H1 (cell line): ENCODE data around the gene CCDC148. TPM values are rescaled to one million over a fixed set of nuclear protein-coding genes. Genes with fewer than 3 reads are reported as not detected.

Experiments used
- CTCF ChIA-PET: fragments of 300-600 bp; sonication (Branson Sonifier 250); formaldehyde crosslinking; loops from one replicate; lab custom pipeline; 2021; ENCODE audit not compliant: partially characterized antibody; lab: Charles Lee
- POLR2A ChIA-PET: fragments of 300-600 bp; sonication (Branson Sonifier 250); formaldehyde crosslinking; loops from one replicate; lab custom pipeline; 2021; ENCODE audit warnings: inconsistent platforms; ENCODE audit not compliant: partially characterized antibody; lab: Charles Lee
- DNase-seq, 2 experiments: peaks; one replicate each; pipeline versions ENCODE4 v3.0.0 to v3.0.0-alpha.2; 2010 to 2022; ENCODE audit warnings: low spot score in 2 of 2, low read depth in 1 of 2, mixed read lengths in 1 of 2
- FAIRE-seq: peaks from 2 replicates; lab custom pipeline; 2011; peaks lifted over from hg19 to GRCh38; lab: Jason Lieb, UNC
- H2AFZ ChIP-seq: 2 replicates; pipeline ENCODE4 v1.8.1; 2012; ENCODE audit warnings: low read length, inconsistent platforms
- H2AK5ac ChIP-seq: 2 replicates; pipeline ENCODE4 v1.6.1; 2013; ENCODE audit warnings: low read depth, low read length
- H2BK120ac ChIP-seq: replicated peaks from 2 replicates; pipeline ENCODE3; 2013; ENCODE audit warnings: low read depth, low read length, inconsistent platforms
- H2BK12ac ChIP-seq: 2 replicates; pipeline ENCODE4 v1.6.1; 2013; ENCODE audit warnings: low read depth, low read length
- H2BK15ac ChIP-seq: 2 replicates; pipeline ENCODE4 v1.6.1; 2013; ENCODE audit warnings: low read length
- H2BK20ac ChIP-seq: 2 replicates; pipeline ENCODE4 v1.6.1; 2013; ENCODE audit warnings: low read length
- H2BK5ac ChIP-seq: 2 replicates; pipeline ENCODE4 v1.6.1; 2013; ENCODE audit warnings: low read depth, low read length
- H3K14ac ChIP-seq: 2 replicates; pipeline ENCODE4 v1.6.1; 2013; ENCODE audit warnings: inconsistent platforms; ENCODE audit not compliant: insufficient read length
- H3K18ac ChIP-seq: 2 replicates; pipeline ENCODE4 v1.6.1; 2013; ENCODE audit warnings: low read length; ENCODE audit errors: extremely low read depth
- H3K23ac ChIP-seq: 2 replicates; pipeline ENCODE4 v1.6.1; 2013; ENCODE audit warnings: inconsistent platforms; ENCODE audit not compliant: insufficient read length
- H3K23me2 ChIP-seq: 2 replicates; pipeline ENCODE4 v1.6.1; 2013; ENCODE audit warnings: low read depth, low read length
- H3K27ac ChIP-seq: 2 replicates; pipeline ENCODE4 v1.6.1; 2011; ENCODE audit warnings: low read depth, low read length, inconsistent platforms
- H3K27me3 ChIP-seq, 4 experiments: replicated peaks in 1 of 4; 1 replicate in 1 of 4; 2 replicates in 3 of 4; pipeline versions ENCODE4 v1.6.1 to v1.8.1; 2011 to 2013; ENCODE audit warnings: low read length in 3 of 4, mild to moderate bottlenecking in 3 of 4, inconsistent platforms in 2 of 4, mixed read lengths in 2 of 4, moderate library complexity in 1 of 4; ENCODE audit not compliant: control insufficient read depth in 3 of 4, insufficient read depth in 3 of 4; ENCODE audit errors: extremely low read depth in 1 of 4
- H3K36me3 ChIP-seq, 4 experiments: 2 replicates each; pipeline versions ENCODE4 v1.6.1 to v1.8.1; 2011 to 2013; ENCODE audit warnings: mild to moderate bottlenecking in 4 of 4, low read length in 3 of 4, moderate library complexity in 2 of 4, control low read depth in 1 of 4, inconsistent platforms in 1 of 4; ENCODE audit not compliant: insufficient read depth in 4 of 4, control insufficient read depth in 2 of 4
- H3K4ac ChIP-seq: replicated peaks from 2 replicates; pipeline ENCODE3; 2013; ENCODE audit warnings: low read length, low read depth, mixed read lengths, inconsistent platforms; ENCODE audit not compliant: insufficient read length
- H3K4me1 ChIP-seq, 4 experiments: replicated peaks in 1 of 4; 1 replicate in 1 of 4; 2 replicates in 3 of 4; pipeline versions ENCODE4 v1.6.1 to v1.8.1; 2011 to 2013; ENCODE audit warnings: low read length in 3 of 4, inconsistent platforms in 2 of 4, mixed read lengths in 1 of 4; ENCODE audit not compliant: insufficient read depth in 4 of 4, control insufficient read depth in 3 of 4
- H3K4me2 ChIP-seq, 2 experiments: 2 replicates each; pipeline versions ENCODE4 v1.6.1 to v1.8.1; 2011 to 2013; ENCODE audit warnings: low read depth in 2 of 2, low read length in 2 of 2, control low read depth in 1 of 2, inconsistent platforms in 1 of 2, mild to moderate bottlenecking in 1 of 2; ENCODE audit not compliant: insufficient read depth in 1 of 2
- H3K4me3 ChIP-seq, 4 experiments: fragments of 200-600, 300-600 bp in 1 of 4; sonication (generic), shearing (Covaris generic), sonication (Bioruptor Twin) in 1 of 4; 2 replicates each; pipeline versions ENCODE4 v1.5.1 to v1.8.1; 2011 to 2016; ENCODE audit warnings: low read length in 4 of 4, low read depth in 3 of 4, control low read depth in 2 of 4, inconsistent platforms in 2 of 4, mild to moderate bottlenecking in 2 of 4, mixed read lengths in 1 of 4, moderate library complexity in 1 of 4; ENCODE audit not compliant: insufficient read depth in 2 of 4; ENCODE audit errors: extremely low read depth in 1 of 4
- H3K56ac ChIP-seq: replicated peaks from 2 replicates; pipeline ENCODE3; 2013; ENCODE audit warnings: low read depth, mild to moderate bottlenecking, mixed read lengths, low read length, inconsistent platforms; ENCODE audit not compliant: insufficient read length
- H3K79me1 ChIP-seq: 2 replicates; pipeline ENCODE4 v1.6.1; 2013; ENCODE audit warnings: low read depth, low read length, control low read depth
- H3K79me2 ChIP-seq, 2 experiments: 2 replicates each; pipeline versions ENCODE4 v1.6.1 to v1.8.1; 2012 to 2013; ENCODE audit warnings: low read length in 2 of 2, mild to moderate bottlenecking in 2 of 2, inconsistent platforms in 1 of 2; ENCODE audit not compliant: insufficient read depth in 2 of 2, control insufficient read depth in 1 of 2
- H3K9ac ChIP-seq, 4 experiments: replicated peaks in 1 of 4; 1 replicate in 1 of 4; 2 replicates in 3 of 4; pipeline versions ENCODE4 v1.6.1 to v1.8.1; 2011 to 2013; ENCODE audit warnings: low read depth in 3 of 4, low read length in 3 of 4, control low read depth in 2 of 4, mild to moderate bottlenecking in 2 of 4, moderate library complexity in 2 of 4, inconsistent platforms in 1 of 4; ENCODE audit errors: extremely low read depth in 1 of 4
- H3K9me3 ChIP-seq, 2 experiments: 2 replicates each; pipeline versions ENCODE4 v1.6.1 to v1.8.1; 2012 to 2013; ENCODE audit warnings: mild to moderate bottlenecking in 2 of 2, moderate library complexity in 2 of 2, control low read depth in 1 of 2, inconsistent platforms in 1 of 2, low read depth in 1 of 2, low read length in 1 of 2, mixed read lengths in 1 of 2; ENCODE audit not compliant: insufficient read depth in 2 of 2
- H4K20me1 ChIP-seq, 2 experiments: replicated peaks in 1 of 2; 2 replicates each; pipeline versions ENCODE3 to v1.8.1; 2011 to 2013; ENCODE audit warnings: inconsistent platforms in 2 of 2, low read length in 2 of 2, mild to moderate bottlenecking in 1 of 2; ENCODE audit not compliant: insufficient read depth in 2 of 2, control insufficient read depth in 1 of 2
- H4K5ac ChIP-seq: 2 replicates; pipeline ENCODE4 v1.6.1; 2013; ENCODE audit warnings: low read length, low read depth, mixed read lengths, inconsistent platforms; ENCODE audit not compliant: insufficient read length
- H4K8ac ChIP-seq: 2 replicates; pipeline ENCODE4 v1.8.0; 2013; ENCODE audit warnings: mild to moderate bottlenecking, moderate library complexity, low read length, inconsistent platforms; ENCODE audit not compliant: insufficient read depth; ENCODE audit errors: extremely low read depth
- H4K91ac ChIP-seq: replicated peaks from 2 replicates; pipeline ENCODE3; 2013; ENCODE audit warnings: low read length, mixed read lengths, inconsistent platforms; ENCODE audit not compliant: insufficient read length
- ATF3 ChIP-seq: IDR thresholded peaks from 2 replicates; pipeline ENCODE4 v1.6.1; 2011; ENCODE audit warnings: low read depth, mild to moderate bottlenecking, low read length; ENCODE audit not compliant: insufficient read depth
- BACH1 ChIP-seq: IDR thresholded peaks from 2 replicates; pipeline ENCODE4 v1.6.1; 2012; ENCODE audit warnings: low read length, improper control_type of control experiment
- BRCA1 ChIP-seq: IDR thresholded peaks from 2 replicates; pipeline ENCODE4 v1.6.1; 2012; ENCODE audit warnings: low read depth, low read length, improper control_type of control experiment
- CBX5 ChIP-seq: fragments of 300-800, 300-1000 bp; sonication (generic); IDR thresholded peaks from 2 replicates; pipeline ENCODE4 v1.7.1; 2016; ENCODE audit warnings: antibody characterized with exemption, low read length, low read depth
- CTBP2 ChIP-seq: IDR thresholded peaks from 2 replicates; pipeline ENCODE4 v1.7.0; 2011; ENCODE audit warnings: borderline replicate concordance, mild to moderate bottlenecking, moderate library complexity, mixed read lengths, low read length; ENCODE audit not compliant: insufficient read depth, insufficient read length
- KDM1A ChIP-seq: fragments of 200-600, 300-600 bp; sonication (generic); IDR thresholded peaks from 2 replicates; pipeline ENCODE4 v1.7.1; 2016; ENCODE audit warnings: mild to moderate bottlenecking, low read length, borderline replicate concordance
- POU5F1 ChIP-seq: IDR thresholded peaks from 2 replicates; pipeline ENCODE4 v1.6.1; 2011; ENCODE audit warnings: low read depth, mild to moderate bottlenecking, low read length, moderate library complexity
- RAD21 ChIP-seq, 2 experiments: IDR thresholded peaks in 1 of 2; conservative IDR thresholded peaks in 1 of 2; 2 replicates each; pipeline ENCODE4 v1.6.1; 2011; ENCODE audit warnings: low read depth in 2 of 2, low read length in 2 of 2, improper control_type of control experiment in 1 of 2, inconsistent platforms in 1 of 2, mild to moderate bottlenecking in 1 of 2, moderate library complexity in 1 of 2
- RBBP5 ChIP-seq: IDR thresholded peaks from 2 replicates; pipeline ENCODE4 v1.7.1; 2012; ENCODE audit warnings: low read depth, mild to moderate bottlenecking, inconsistent platforms, low read length, moderate library complexity, borderline replicate concordance
- RNF2 ChIP-seq: fragments of 200-900, 300-1000 bp; sonication (generic); IDR thresholded peaks from 2 replicates; pipeline ENCODE4 v1.7.1; 2016; ENCODE audit warnings: borderline replicate concordance, low read depth, mild to moderate bottlenecking, antibody characterized with exemption, low read length; ENCODE audit not compliant: poor library complexity, severe bottlenecking; ENCODE audit errors: missing control alignments
- SUZ12 ChIP-seq: fragments of 200-600 bp; sonication (generic); IDR thresholded peaks from 2 replicates; pipeline ENCODE4 v1.6.1; 2012; ENCODE audit warnings: mild to moderate bottlenecking, inconsistent platforms, low read length, moderate library complexity, mixed read lengths
- TAF1 ChIP-seq: IDR thresholded peaks from 2 replicates; pipeline ENCODE4 v1.6.1; 2011; ENCODE audit warnings: mild to moderate bottlenecking, low read depth, low read length
- TEAD4 ChIP-seq: IDR thresholded peaks from 2 replicates; pipeline ENCODE4 v1.6.1; 2012; ENCODE audit warnings: low read depth, low read length, inconsistent platforms, mixed read lengths
- WGBS, 2 experiments: shearing (Covaris generic) in 1 of 2; methylation state at CpG; one replicate each; pipeline versions ENCODE4 v1.1.6 to v1.1.7; 2013 to 2015; ENCODE audit warnings: low lambda C conversion rate in 2 of 2, mixed read lengths in 2 of 2, inconsistent platforms in 1 of 2, low coverage in 1 of 2, missing lambda C conversion rate in 1 of 2; ENCODE audit not compliant: insufficient replicate concordance in 2 of 2, insufficient coverage in 1 of 2, insufficient read length in 1 of 2; ENCODE audit errors: extremely low coverage in 1 of 2, missing lambda C conversion rate in 1 of 2; 5-methylcytosine and 5-hydroxymethylcytosine counted together
- polyA plus RNA-seq, 7 experiments: library from polyadenylated mRNA; depleted of rRNA in 3 of 7; stranded (reverse) in 5 of 7; unstranded in 2 of 7; fragments of >200 nt in 5 of 7; fragments of 200-250 nt in 2 of 7; gene quantifications; 1 replicate in 5 of 7; 2 replicates in 1 of 7; 4 replicates in 1 of 7; pipeline versions ENCODE4 v1.2.1 to v1.2.3, GENCODE V29; 2011 to 2013; ENCODE audit warnings: missing spikeins in 2 of 7, mixed read lengths in 2 of 7
- total RNA-seq: library from RNA; stranded (reverse); fragmentation: NEBNext Ultra II Directional; extraction: Animal tissue kit (Norgen Biotek cat#: 25700); gene quantifications from 2 replicates; pipeline ENCODE4 v1.2.1, GENCODE V29; 2021

Gene CCDC148
- total and polyA plus RNA-seq, 2 of the 8 experiments (the other 6 are each of a cell fraction or from before 2014, with no cell fraction given), result 0.45 to 1.3 TPM

GRCh38 chr2:158234497-158234896, 222.1 kb downstream of the CCDC148 start:
- Histone ChIP-seq H3K79me2 (no peaks in the 10 kb centered on the region), H3K27me3 (no peaks in the 10 kb centered on the region; a peak in 1 of 7 replicates), H2BK5ac (no peak overlapping the region), H4K91ac (no peak overlapping the region), H3K36me3 (no peaks in the 10 kb centered on the region), H3K4me2 (no peak overlapping the region), H3K4ac (no peak overlapping the region), H2BK15ac (no peak overlapping the region), H4K5ac (no peak overlapping the region), H3K27ac (no peak overlapping the region), H3K79me1 (no peaks in the 10 kb centered on the region), H3K23me2 (no peaks in the 10 kb centered on the region), H2AK5ac (no peak overlapping the region), H3K56ac (no peak overlapping the region), H3K4me1 (no peaks in the 10 kb centered on the region; a peak in 1 of 7 replicates), H4K20me1 (no peaks in the 10 kb centered on the region), H2BK120ac (no peak overlapping the region), H2BK12ac (no peak overlapping the region), H3K18ac (no peak overlapping the region), H3K9ac (no peak overlapping the region), H2BK20ac (no peak overlapping the region), H3K14ac (no peak overlapping the region), H2AFZ (no peak overlapping the region), H3K9me3 (no peaks in the 10 kb centered on the region), H4K8ac (no peak overlapping the region), H3K4me3 (no peak overlapping the region), H3K23ac (no peak overlapping the region)
- no peak for DNase-seq
- WGBS, 2 experiments, result 96% methylated on average over 1 of the region's 1 CpG; no CpG with 5 or more reads in 1 of the 2 experiments
- ChIA-PET CTCF (no interaction called here), POLR2A (no interaction called here)
- no peak for FAIRE-seq
- TF ChIP-seq TEAD4 (no peak), CTBP2 (no peak), BACH1 (no peak), KDM1A (no peak), RAD21 (IDR thresholded peaks at IDR 0.05 in 1 of 2, conservative IDR thresholded peaks at IDR 0.05 in 1 of 2; ENCODE audit: low read depth in 2 of 2, low read length in 2 of 2) (no peak), ATF3 (no peak), POU5F1 (no peak), SUZ12 (no peak), RBBP5 (no peak), BRCA1 (no peak), TAF1 (no peak), CBX5 (no peak), RNF2 (no peak)
